SK-N-SH treated with all-trans-retinoic acid at 6 μM for 48 hours (cell line): ENCODE data around the gene HSPA2.

Experiments used
- ATAC-seq: fragments of 200-7000 bp; cut with Tn5 transposase; 3 replicates; pipeline ENCODE4 v1.9.1; 2020; ENCODE audit warnings: mild to moderate bottlenecking, moderate library complexity
- ARNTL ChIP-seq: fragments of 450-650 bp; formaldehyde crosslinking; IDR thresholded peaks from 2 replicates; pipeline ENCODE4 v1.5.0; 2020; ENCODE audit warnings: low read depth, mild to moderate bottlenecking, moderate library complexity, borderline replicate concordance
- CREB5 ChIP-seq: fragments of 250-450 bp; sonication (Bioruptor Pico); IDR thresholded peaks from 2 replicates; pipeline ENCODE4 v1.5.1; 2020; ENCODE audit warnings: low read depth, mild to moderate bottlenecking, moderate library complexity
- CSDC2 ChIP-seq: fragments of 250-450 bp; sonication (Bioruptor Pico); IDR thresholded peaks from 2 replicates; pipeline ENCODE4 v1.5.0; 2020; ENCODE audit warnings: mild to moderate bottlenecking, moderate library complexity
- CSRNP3 ChIP-seq: fragments of 250-450 bp; sonication (Bioruptor Pico); IDR thresholded peaks from 2 replicates; pipeline ENCODE4 v1.5.1; 2021; ENCODE audit warnings: mild to moderate bottlenecking, moderate library complexity
- ESRRG ChIP-seq: fragments of 250-450 bp; sonication (Bioruptor Pico); IDR thresholded peaks from 2 replicates; pipeline ENCODE4 v1.6.1; 2021; ENCODE audit warnings: mild to moderate bottlenecking
- GLIS3 ChIP-seq: fragments of 250-450 bp; sonication (Bioruptor Pico); IDR thresholded peaks from 2 replicates; pipeline ENCODE4 v1.5.0; 2020; ENCODE audit warnings: mild to moderate bottlenecking, moderate library complexity
- ISL1 ChIP-seq: fragments of 250-450 bp; sonication (Bioruptor Pico); IDR thresholded peaks from 2 replicates; pipeline ENCODE4 v2.1.2; 2022; ENCODE audit warnings: mild to moderate bottlenecking, moderate library complexity
- OSR1 ChIP-seq: fragments of 250-450 bp; sonication (Bioruptor Pico); IDR thresholded peaks from 2 replicates; pipeline ENCODE4 v1.8.0; 2022; ENCODE audit warnings: moderate library complexity, mild to moderate bottlenecking, inconsistent platforms
- PATZ1 ChIP-seq: fragments of 250-450 bp; sonication (Bioruptor Pico); IDR thresholded peaks from 2 replicates; pipeline ENCODE4 v1.8.0; 2020; ENCODE audit warnings: mild to moderate bottlenecking, moderate library complexity, borderline replicate concordance
- POU6F1 ChIP-seq: fragments of 250-450 bp; sonication (Bioruptor Pico); IDR thresholded peaks from 2 replicates; pipeline ENCODE4 v1.8.0; 2021; ENCODE audit warnings: low read depth, mild to moderate bottlenecking, moderate library complexity, borderline replicate concordance
- PPARA ChIP-seq: fragments of 250-450 bp; sonication (Bioruptor Pico); IDR thresholded peaks from 2 replicates; pipeline ENCODE4 v1.5.0; 2020; ENCODE audit warnings: mild to moderate bottlenecking, borderline replicate concordance
- SNAI2 ChIP-seq: fragments of 250-450 bp; sonication (Bioruptor Pico); IDR thresholded peaks from 2 replicates; pipeline ENCODE4 v1.5.0; 2020; ENCODE audit warnings: mild to moderate bottlenecking, moderate library complexity
- TCF4 ChIP-seq: fragments of 250-450 bp; sonication (Bioruptor Pico); IDR thresholded peaks from 2 replicates; pipeline ENCODE4 v1.8.0; 2021; ENCODE audit warnings: mild to moderate bottlenecking, moderate library complexity, borderline replicate concordance
- TOX ChIP-seq: fragments of 250-450 bp; sonication (Bioruptor Pico); IDR thresholded peaks from 2 replicates; pipeline ENCODE4 v1.8.0; 2021; ENCODE audit warnings: mild to moderate bottlenecking, moderate library complexity, borderline replicate concordance
- TSHZ2 ChIP-seq: fragments of 250-450 bp; sonication (Bioruptor Pico); IDR thresholded peaks from 2 replicates; pipeline ENCODE4 v1.5.0; 2020; ENCODE audit warnings: mild to moderate bottlenecking, moderate library complexity
- ZFP3 ChIP-seq: fragments of 250-450 bp; sonication (Bioruptor Pico); IDR thresholded peaks from 2 replicates; pipeline ENCODE4 v1.5.0; 2020; ENCODE audit warnings: mild to moderate bottlenecking, moderate library complexity
- ZNF565 ChIP-seq: fragments of 450-650 bp; formaldehyde crosslinking; conservative IDR thresholded peaks from 2 replicates; pipeline ENCODE4 v1.5.0; 2020; ENCODE audit warnings: low read depth, mild to moderate bottlenecking, moderate library complexity
- ZNF70 ChIP-seq: fragments of 450-650 bp; formaldehyde crosslinking; IDR thresholded peaks from 2 replicates; pipeline ENCODE4 v1.5.0; 2020; ENCODE audit warnings: mild to moderate bottlenecking, moderate library complexity
- ZNF8 ChIP-seq: fragments of 450-650 bp; formaldehyde crosslinking; IDR thresholded peaks from 2 replicates; pipeline ENCODE4 v1.5.0; 2020; ENCODE audit warnings: mild to moderate bottlenecking, moderate library complexity

HSPA2 gene

GRCh38 chr14:64500088-64500487, 40.5 kb upstream of the HSPA2 start:
- ATAC-seq = no peak
- TF ChIP-seq ZNF8 = no peak
- no peak for TF ChIP-seq SNAI2 (CRISPR knock-in tag)

- no peak for TF ChIP-seq POU6F1 (CRISPR knock-in tag)
- TF ChIP-seq PPARA (CRISPR knock-in tag) = no peak
- TF ChIP-seq TOX (CRISPR knock-in tag) = no peak
- no peak for TF ChIP-seq CSDC2 (CRISPR knock-in tag)
- TF ChIP-seq CSRNP3 (CRISPR knock-in tag) = no peak; the same call in 1 of the 2 replicates
- peak; percentile 66; the same call in 1 of the 2 replicates for TF ChIP-seq PATZ1 (CRISPR knock-in tag)
- TF ChIP-seq ISL1 (CRISPR knock-in tag) = 0 out of 2 replicates have a peak, but pooled peaks have one; percentile 14
- no peak for TF ChIP-seq OSR1 (CRISPR knock-in tag)
- TF ChIP-seq TCF4 = peak; percentile 21; the same call in 1 of the 2 replicates
- no peak for TF ChIP-seq CREB5
- peak; percentile 13 for ATAC-seq
These were observed 39.0 kb upstream of the HSPA2 start for GRCh38 chr14:64501411-64502171.

- ATAC-seq = no peak
- TF ChIP-seq TCF4 (no peak), ZNF8 (no peak), POU6F1 (CRISPR knock-in tag) (no peak), ESRRG (no peak), ZNF70 (CRISPR knock-in tag) (no peak), ZFP3 (no peak), CSDC2 (CRISPR knock-in tag) (no peak), ZNF565 (CRISPR knock-in tag) (no peak), TSHZ2 (CRISPR knock-in tag) (no peak), CSRNP3 (CRISPR knock-in tag) (no peak), OSR1 (CRISPR knock-in tag) (no peak), GLIS3 (CRISPR knock-in tag) (no peak), ARNTL (CRISPR knock-in tag) (no peak), TOX (CRISPR knock-in tag) (no peak), PPARA (CRISPR knock-in tag) (no peak), SNAI2 (CRISPR knock-in tag) (no peak), CREB5 (no peak), PATZ1 (CRISPR knock-in tag) (no peak), ISL1 (CRISPR knock-in tag) (no peak)
These were observed 38.1 kb upstream of the HSPA2 start for GRCh38 chr14:64502456-64502855.
